IPS DF 6.9 (cell line): ENCODE measurements around the gene DIP2C.
"Not testable (repeated sequence)": the region's sequence is repeated elsewhere in the genome, so short reads cannot be mapped to it uniquely, and the experiment has no call there.

Source experiments
- DNase-seq: peaks from one replicate; pipeline ENCODE4 v3.0.0-alpha.2; 2013; ENCODE audit warnings: low read depth, low spot score
- H3K27ac ChIP-seq: one replicate; pipeline ENCODE4 v1.5.1; 2013; ENCODE audit warnings: low read length, control low read depth
- H3K27me3 ChIP-seq: 2 replicates; pipeline ENCODE4 v1.6.1; 2013; ENCODE audit warnings: mild to moderate bottlenecking, low read length; ENCODE audit not compliant: control insufficient read depth, insufficient read depth
- H3K36me3 ChIP-seq: 2 replicates; pipeline ENCODE4 v1.6.1; 2013; ENCODE audit warnings: low read length; ENCODE audit not compliant: control insufficient read depth, insufficient read depth
- H3K4me1 ChIP-seq: 2 replicates; pipeline ENCODE4 v1.6.1; 2013; ENCODE audit warnings: low read length; ENCODE audit not compliant: control insufficient read depth, insufficient read depth
- H3K4me3 ChIP-seq: 2 replicates; pipeline ENCODE4 v1.5.1; 2013; ENCODE audit warnings: mild to moderate bottlenecking, low read length
- H3K9me3 ChIP-seq: 2 replicates; pipeline ENCODE4 v1.6.1; 2013; ENCODE audit warnings: low read length, inconsistent platforms; ENCODE audit not compliant: control insufficient read depth, insufficient read depth
- WGBS: extraction: QIAGEN DNeasy Blood & Tissue Kit; methylation state at CpG from one replicate; pipeline ENCODE4 v1.1.7; 2013; ENCODE audit warnings: mixed read lengths, missing lambda C conversion rate; ENCODE audit not compliant: insufficient read length, insufficient coverage; 5-methylcytosine and 5-hydroxymethylcytosine counted together

The DIP2C gene

DNA sequence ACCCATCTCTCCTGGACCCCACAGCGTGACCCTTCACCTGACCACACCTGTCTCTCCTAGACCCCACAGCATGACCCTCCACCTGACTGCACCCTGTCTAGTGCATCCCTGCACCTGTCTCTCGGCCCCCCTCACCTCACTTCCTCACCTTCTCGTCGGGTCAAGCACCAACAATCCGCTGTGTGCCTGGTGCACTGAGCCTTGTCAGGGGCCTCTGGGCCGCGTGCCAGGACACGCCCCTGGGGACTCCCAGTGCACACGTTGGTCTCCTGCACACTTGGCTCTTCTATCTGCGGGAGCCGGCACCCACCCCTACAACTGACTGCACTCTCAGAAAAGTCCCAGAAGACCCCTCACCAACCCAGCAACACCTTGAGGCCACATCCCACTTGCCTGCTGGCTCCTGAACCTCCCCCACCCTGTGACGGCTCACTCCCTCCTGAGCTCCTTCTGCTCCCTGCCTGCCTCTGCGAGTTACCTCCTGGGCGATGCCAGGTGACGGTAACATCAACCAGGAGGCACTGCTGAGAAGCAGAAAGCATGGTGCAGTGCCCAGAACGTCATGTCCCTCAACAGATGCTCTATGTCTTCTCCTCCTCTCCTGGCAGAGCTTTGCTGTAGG, 147.6 kb downstream of the DIP2C start:
- Histone ChIP-seq H3K27ac (no peak overlapping the region), H3K4me3 (no peak overlapping the region), H3K4me1 (peaks cover 2% of the 10 kb centered on the region; the same call in 1 of the 2 replicates), H3K27me3 (no peaks in the 10 kb centered on the region), H3K36me3 (no peaks in the 10 kb centered on the region), H3K9me3 (no peaks in the 10 kb centered on the region)
- DNase-seq = no peak
- WGBS = no CpG with 5 or more reads among the region's 16 CpGs

DNA sequence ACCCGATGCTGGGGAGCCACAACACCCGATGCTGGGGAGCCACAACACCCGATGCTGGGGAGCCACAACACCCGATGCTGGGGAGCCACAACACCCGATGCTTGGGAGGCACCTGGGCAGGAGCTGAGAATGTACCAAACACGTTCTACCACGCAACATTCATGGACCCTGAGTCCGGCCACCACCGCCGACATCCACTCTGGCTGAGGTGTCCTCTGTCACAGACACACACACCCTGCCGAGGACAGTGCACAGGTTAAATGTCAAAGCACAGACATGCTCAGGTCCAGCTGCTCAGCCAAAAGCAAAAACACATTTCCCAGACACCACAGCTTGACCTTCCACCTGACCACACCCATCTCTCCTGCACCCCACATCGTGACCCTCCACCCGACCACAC, 148.4 kb downstream of the DIP2C start:
- no CpG with 5 or more reads among the region's 13 CpGs for WGBS
- no peaks in the 10 kb centered on the region for H3K36me3 ChIP-seq
- no peak for DNase-seq
- no peak overlapping the region for H3K4me3 ChIP-seq
- peaks cover 2% of the 10 kb centered on the region; the same call in 1 of the 2 replicates for H3K4me1 ChIP-seq
- no peaks in the 10 kb centered on the region for H3K27me3 ChIP-seq
- no peaks in the 10 kb centered on the region for H3K9me3 ChIP-seq
- no peak overlapping the region for H3K27ac ChIP-seq

DNA sequence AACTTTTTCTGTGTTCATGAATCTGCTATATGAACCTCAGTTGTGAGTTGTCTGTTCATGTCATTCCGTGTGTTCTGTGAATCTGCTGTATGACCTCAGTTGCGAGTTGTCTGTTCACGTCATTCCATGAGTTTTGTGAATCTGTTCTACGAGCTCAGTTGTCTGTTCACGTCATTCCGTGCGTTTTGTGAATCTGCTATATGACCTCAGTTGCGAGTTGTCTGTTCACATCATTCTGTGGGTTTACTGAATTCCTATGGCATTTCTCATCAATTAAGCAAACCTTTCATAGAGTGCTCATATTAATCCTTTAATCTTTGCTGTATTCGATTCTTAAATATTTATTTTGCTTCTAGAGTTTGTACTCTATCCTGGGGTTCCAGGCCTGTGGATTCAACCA, 150.6 kb downstream of the DIP2C start:
- DNase-seq = no peak
- WGBS = no CpG with 5 or more reads among the region's 9 CpGs
- no peak overlapping the region for H3K4me3 ChIP-seq
- H3K27ac ChIP-seq = no peak overlapping the region
- peaks cover 2% of the 10 kb centered on the region; the same call in 1 of the 2 replicates for H3K4me1 ChIP-seq
- no peaks in the 10 kb centered on the region for H3K27me3 ChIP-seq
- no peaks in the 10 kb centered on the region for H3K9me3 ChIP-seq
- H3K36me3 ChIP-seq = no peaks in the 10 kb centered on the region

DNA sequence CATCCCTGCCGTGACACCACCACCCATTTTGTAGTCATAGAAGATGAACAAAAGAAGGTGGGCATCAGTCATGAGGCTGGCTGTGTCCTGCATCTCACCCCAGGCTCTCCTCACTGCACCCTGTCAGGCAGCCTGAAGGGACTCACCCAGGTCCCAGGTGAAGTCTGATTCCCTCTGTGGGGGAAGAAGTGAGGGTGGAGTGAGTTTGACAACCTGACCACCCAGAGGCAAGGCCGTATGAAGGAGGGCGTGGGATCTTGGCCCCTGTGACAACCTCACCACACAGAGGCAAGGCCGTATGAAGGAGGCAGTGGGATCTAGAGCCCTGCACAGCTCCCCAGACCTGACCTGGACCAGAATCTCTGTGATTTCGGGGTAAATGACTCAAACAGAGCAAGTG, 152.5 kb downstream of the DIP2C start:
- no peak for DNase-seq
- Histone ChIP-seq H3K27ac (no peak overlapping the region), H3K36me3 (no peaks in the 10 kb centered on the region), H3K27me3 (no peaks in the 10 kb centered on the region), H3K9me3 (no peaks in the 10 kb centered on the region), H3K4me1 (peaks cover 2% of the 10 kb centered on the region; the same call in 1 of the 2 replicates), H3K4me3 (no peak overlapping the region)
- no CpG with 5 or more reads among the region's 5 CpGs for WGBS

DNA sequence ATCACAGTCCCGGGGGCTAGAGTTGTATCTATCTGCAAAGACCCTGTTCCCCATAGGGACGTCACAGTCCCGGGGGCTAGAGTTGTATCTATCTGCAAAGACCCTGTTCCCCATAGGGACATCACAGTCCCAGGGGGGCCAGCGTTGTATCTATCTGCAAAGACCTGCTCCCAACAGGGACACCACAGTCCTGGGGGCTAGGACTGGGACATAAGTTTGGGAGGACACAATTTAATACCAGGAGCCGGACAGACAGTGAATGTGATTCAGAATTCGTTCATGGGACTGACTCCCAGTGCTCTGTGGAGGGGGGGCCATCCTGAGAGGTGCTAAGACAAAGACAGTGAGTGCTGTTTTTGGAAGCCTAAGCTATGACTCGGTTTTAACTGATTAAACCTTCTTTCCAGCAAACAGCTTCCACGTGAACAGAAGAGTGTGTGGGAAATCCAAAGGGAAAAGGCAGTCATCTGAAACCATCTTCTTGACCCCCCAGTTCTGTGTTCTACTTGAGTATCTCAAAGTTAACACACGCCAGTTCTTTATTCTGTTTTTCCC, 153.0 kb downstream of the DIP2C start:
- Histone ChIP-seq H3K4me3 (no peak overlapping the region), H3K36me3 (no peaks in the 10 kb centered on the region), H3K9me3 (no peaks in the 10 kb centered on the region), H3K4me1 (0 out of 2 replicates have a peak, but pooled peaks cover 2% of the 10 kb centered on the region), H3K27ac (no peak overlapping the region), H3K27me3 (no peaks in the 10 kb centered on the region)
- no CpG with 5 or more reads among the region's 9 CpGs for WGBS
- DNase-seq = no peak

DNA sequence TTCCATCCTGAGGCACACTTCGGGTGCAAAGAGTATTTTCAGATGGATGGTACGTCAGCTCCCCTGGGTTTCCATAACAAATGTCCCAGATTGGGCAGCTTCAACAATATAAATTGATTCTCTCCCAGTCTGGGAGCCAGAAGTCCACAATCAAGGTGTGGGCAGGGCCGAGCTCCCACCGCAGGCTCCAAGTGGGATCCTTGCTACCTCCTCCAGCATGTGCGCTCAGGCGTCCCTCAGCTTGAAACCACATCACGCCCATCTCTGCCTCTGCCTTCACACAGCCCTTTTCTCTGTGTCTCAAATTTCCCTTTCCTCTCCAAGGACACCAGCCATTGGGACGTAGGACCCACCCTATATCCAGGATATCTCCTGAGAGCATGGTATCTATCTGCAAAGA, 153.5 kb downstream of the DIP2C start:
- no peak for DNase-seq
- H3K36me3 ChIP-seq = no peaks in the 10 kb centered on the region
- H3K9me3 ChIP-seq = no peaks in the 10 kb centered on the region
- no peak overlapping the region for H3K27ac ChIP-seq
- 0 out of 2 replicates have a peak, but pooled peaks cover 2% of the 10 kb centered on the region for H3K4me1 ChIP-seq
- H3K27me3 ChIP-seq = no peaks in the 10 kb centered on the region
- H3K4me3 ChIP-seq = no peak overlapping the region
- no CpG with 5 or more reads among the region's 8 CpGs for WGBS

DNA sequence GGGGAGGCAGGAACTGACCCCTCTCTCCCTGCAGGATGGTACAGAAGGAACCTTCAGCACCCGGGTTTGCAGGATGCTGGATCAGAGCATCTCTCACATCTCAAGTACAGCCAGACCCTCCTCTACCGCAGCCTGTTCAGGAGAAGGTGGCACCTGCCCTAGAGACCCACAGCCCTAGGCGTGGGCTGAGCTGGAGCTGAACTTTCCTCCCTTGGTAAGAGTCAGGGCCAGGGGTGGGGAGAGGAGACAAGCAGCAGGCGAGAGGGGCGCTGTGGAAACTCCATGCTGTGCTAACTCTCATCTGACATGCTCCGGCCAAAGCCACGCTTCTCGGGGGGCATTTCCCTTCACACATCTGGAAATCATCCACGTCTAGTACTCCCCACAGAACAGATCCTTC, 154.4 kb downstream of the DIP2C start:
- Histone ChIP-seq H3K4me1 (0 out of 2 replicates have a peak, but pooled peaks cover 2% of the 10 kb centered on the region), H3K27me3 (no peaks in the 10 kb centered on the region), H3K9me3 (no peaks in the 10 kb centered on the region), H3K36me3 (no peaks in the 10 kb centered on the region), H3K4me3 (no peak overlapping the region), H3K27ac (no peak overlapping the region)
- no CpG with 5 or more reads among the region's 9 CpGs for WGBS
- DNase-seq = no peak

DNA sequence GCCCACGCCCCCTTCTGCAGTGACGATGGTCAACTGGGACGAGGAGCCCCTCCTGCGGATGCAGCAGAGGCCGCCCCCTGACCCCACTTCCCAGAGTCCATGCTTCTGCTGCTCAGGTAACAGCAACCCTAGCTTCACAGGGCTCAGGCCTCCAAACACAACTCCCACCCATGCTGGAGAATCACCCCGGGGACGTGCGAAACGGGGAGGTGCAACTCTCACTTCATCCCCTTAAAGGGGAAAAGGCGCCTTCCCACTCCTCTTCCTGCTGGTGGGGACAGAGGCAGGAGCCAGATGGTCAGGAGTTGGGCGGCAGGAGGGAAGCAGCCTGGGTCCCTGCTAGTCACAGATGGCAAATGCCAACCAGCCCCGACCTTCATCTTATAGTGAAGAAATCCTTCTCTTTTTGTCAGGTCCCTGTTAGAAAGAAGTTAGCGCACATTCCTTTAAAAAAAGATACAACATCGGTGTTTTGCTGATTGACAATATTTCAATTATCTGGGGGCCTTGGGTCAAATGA, 155.4 kb downstream of the DIP2C start:
- no peak overlapping the region for H3K27ac ChIP-seq
- 0 out of 2 replicates have a peak, but pooled peaks cover 2% of the 10 kb centered on the region for H3K4me1 ChIP-seq
- no peaks in the 10 kb centered on the region for H3K27me3 ChIP-seq
- DNase-seq = no peak
- H3K36me3 ChIP-seq = no peaks in the 10 kb centered on the region
- no CpG with 5 or more reads among the region's 14 CpGs for WGBS
- no peaks in the 10 kb centered on the region for H3K9me3 ChIP-seq
- H3K4me3 ChIP-seq = no peak overlapping the region

DNA sequence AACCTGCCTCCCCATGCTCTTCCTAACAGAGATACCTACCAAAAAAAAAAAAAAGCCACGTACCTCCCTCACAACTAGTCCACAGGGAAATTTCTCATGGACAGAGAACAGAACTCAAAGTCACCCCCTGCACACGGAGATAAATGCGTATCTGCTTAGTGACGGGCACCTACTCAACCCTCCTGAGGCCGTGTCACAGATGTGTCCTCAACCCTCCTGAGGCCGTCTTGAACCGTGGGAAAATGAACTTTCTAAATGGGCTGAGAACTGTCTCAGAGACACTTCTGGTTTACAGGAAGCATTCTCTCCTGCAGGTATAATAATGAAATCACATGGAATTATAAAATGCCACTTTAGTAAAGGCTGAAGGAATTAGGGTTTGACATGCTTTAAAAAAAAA, 155.9 kb downstream of the DIP2C start:
- H3K9me3 ChIP-seq = no peaks in the 10 kb centered on the region
- no peak overlapping the region for H3K4me3 ChIP-seq
- no peak for DNase-seq
- H3K36me3 ChIP-seq = no peaks in the 10 kb centered on the region
- no CpG with 5 or more reads among the region's 7 CpGs for WGBS
- 0 out of 2 replicates have a peak, but pooled peaks cover 2% of the 10 kb centered on the region for H3K4me1 ChIP-seq
- H3K27ac ChIP-seq = no peak overlapping the region
- no peaks in the 10 kb centered on the region for H3K27me3 ChIP-seq

DNA sequence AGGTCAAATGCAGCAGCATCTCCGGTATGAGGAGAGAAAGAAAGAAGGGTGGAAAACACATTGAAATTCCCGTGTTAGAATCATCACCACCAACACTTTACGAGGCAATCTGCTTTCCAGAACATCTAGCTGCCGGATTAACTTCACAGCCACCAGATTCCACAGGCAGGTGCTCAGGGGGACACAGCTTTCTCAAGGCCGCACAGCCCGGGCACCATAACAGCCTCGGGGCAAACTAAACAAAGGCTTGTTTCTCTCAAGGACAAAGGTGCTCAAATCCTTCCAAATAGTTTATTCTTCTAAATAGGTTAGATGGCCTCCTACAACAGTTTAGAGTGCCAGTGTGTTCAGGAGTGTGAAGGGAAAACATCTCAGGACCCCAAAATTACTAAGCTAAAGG, 156.3 kb downstream of the DIP2C start:
- 0 out of 2 replicates have a peak, but pooled peaks cover 2% of the 10 kb centered on the region for H3K4me1 ChIP-seq
- no peak overlapping the region for H3K4me3 ChIP-seq
- DNase-seq = no peak
- no CpG with 5 or more reads among the region's 7 CpGs for WGBS
- no peaks in the 10 kb centered on the region for H3K27me3 ChIP-seq
- no peak overlapping the region for H3K27ac ChIP-seq
- H3K36me3 ChIP-seq = no peaks in the 10 kb centered on the region
- no peaks in the 10 kb centered on the region for H3K9me3 ChIP-seq

DNA sequence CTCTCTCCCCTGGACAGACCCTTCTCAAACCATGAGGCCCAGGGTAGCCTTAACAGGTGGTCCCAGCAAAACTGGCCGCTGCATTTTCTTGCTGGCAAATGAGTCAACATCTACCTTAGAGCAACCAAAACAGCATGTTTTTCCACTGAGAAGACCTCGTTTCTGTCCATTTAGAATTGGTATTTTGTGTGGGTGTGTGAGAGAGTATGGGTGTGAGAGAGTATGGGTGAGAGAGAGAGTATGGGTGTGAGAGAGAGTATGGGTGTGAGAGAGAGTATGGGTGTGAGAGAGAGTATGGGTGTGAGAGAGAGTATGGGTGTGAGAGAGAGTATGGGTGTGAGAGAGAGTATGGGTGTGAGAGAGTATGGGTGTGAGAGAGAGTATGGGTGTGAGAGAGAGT, 157.1 kb downstream of the DIP2C start:
- not testable (repeated sequence) for H3K9me3 ChIP-seq, H3K36me3 ChIP-seq, H3K27ac ChIP-seq, H3K4me3 ChIP-seq, H3K27me3 ChIP-seq, H3K4me1 ChIP-seq, DNase-seq
- no CpG with 5 or more reads among the region's 2 CpGs for WGBS
